MCF 10A (cell line): ENCODE measurements around the gene ABCG1. TPM values are rescaled to one million over a fixed set of nuclear protein-coding genes. Genes with fewer than 3 reads are reported as not detected.

ENCODE experiments used
- BruUV-seq: library from RNA; stranded (reverse); fragments of 400-500 nt; replicated peaks from 2 replicates; lab custom pipeline; 2021; lab: Mats Ljungman, UMichigan
- CTCF ChIA-PET: fragments of 300-600 bp; sonication (Branson Sonifier 250); formaldehyde crosslinking; extraction: SDS; loops from one replicate; lab custom pipeline; 2021; ENCODE audit warnings: antibody characterized with exemption, inconsistent platforms; lab: Yijun Ruan, JAX
- POLR2A ChIA-PET: fragments of 300-600, 350-650 bp; sonication (Branson Sonifier 250); formaldehyde crosslinking; extraction: SDS; loops from one replicate; lab custom pipeline; 2020; ENCODE audit warnings: antibody characterized with exemption, inconsistent platforms; lab: Yijun Ruan, JAX
- DNase-seq: peaks from one replicate; pipeline ENCODE4 v3.0.0-alpha.2; 2018; ENCODE audit not compliant: unreplicated experiment
- H3K27ac Mint-ChIP-seq: one replicate; pipeline ENCODE4 v1.8.0; 2022; ENCODE audit warnings: mild to moderate bottlenecking, low read depth, mixed read lengths; ENCODE audit not compliant: unreplicated experiment
- H3K27me3 Mint-ChIP-seq: one replicate; pipeline ENCODE4 v1.8.0; 2022; ENCODE audit warnings: mixed read lengths; ENCODE audit not compliant: insufficient read depth, unreplicated experiment
- H3K36me3 Mint-ChIP-seq: one replicate; pipeline ENCODE4 v1.8.0; 2022; ENCODE audit warnings: mild to moderate bottlenecking, moderate library complexity, mixed read lengths; ENCODE audit not compliant: insufficient read depth, unreplicated experiment
- H3K4me1 Mint-ChIP-seq: one replicate; pipeline ENCODE4 v1.8.0; 2022; ENCODE audit warnings: mixed read lengths; ENCODE audit not compliant: insufficient read depth, unreplicated experiment
- H3K4me3 Mint-ChIP-seq: one replicate; pipeline ENCODE4 v1.8.0; 2022; ENCODE audit warnings: mild to moderate bottlenecking, moderate library complexity, mixed read lengths; ENCODE audit not compliant: unreplicated experiment
- H3K9me3 Mint-ChIP-seq: one replicate; pipeline ENCODE4 v1.8.0; 2022; ENCODE audit warnings: mixed read lengths; ENCODE audit not compliant: unreplicated experiment
- CTCF ChIP-seq: fragments of 200-600 bp; IDR thresholded peaks from one replicate; pipeline ENCODE4 v1.8.0; 2022; ENCODE audit warnings: antibody characterized with exemption, mild to moderate bottlenecking; ENCODE audit not compliant: unreplicated experiment
- intact Hi-C: fragments of 100-400 bp; cut with micrococcal nuclease; formaldehyde crosslinking; loops from 2 replicates; pipeline ENCODE4 v1.14.1; 2022
- total RNA-seq: library from RNA; stranded (reverse); gene quantifications from 2 replicates; pipeline ENCODE4 v1.2.3, GENCODE V29; 2022

Gene ABCG1
- total RNA-seq, 1 experiment from 2014 or later, result 25.5 TPM

- ChIA-PET CTCF (interaction anchor here (0.6 kb wide), 1 partner anchor 319 kb away, joined by 3 read pairs; no protein-coding TSS in a partner anchor), POLR2A (interaction anchor here (0.6 to 4.1 kb wide), 4 partner anchors 24 to 52 kb away, joined by 3 to 20 read pairs (median 6); partner anchors contain the start of gene ABCG1)
- TF ChIP-seq CTCF, result no peak
- H3K4me1 Mint-ChIP-seq, result peaks cover 50% of the 10 kb centered on the region
- no peaks in the 10 kb centered on the region for H3K36me3 Mint-ChIP-seq
- DNase-seq, result peak; percentile 80
- intact Hi-C loops, result no loop called here
- H3K27ac Mint-ChIP-seq, result peak overlapping the region; percentile 75
- H3K9me3 Mint-ChIP-seq, result no peaks in the 10 kb centered on the region
- no peaks in the 10 kb centered on the region for H3K27me3 Mint-ChIP-seq
- H3K4me3 Mint-ChIP-seq, result no peak overlapping the region
- BruUV-seq, result no TSS peak
Measured at GRCh38 chr21:42195378-42196031, 23.4 kb upstream of the ABCG1 start.

DNA sequence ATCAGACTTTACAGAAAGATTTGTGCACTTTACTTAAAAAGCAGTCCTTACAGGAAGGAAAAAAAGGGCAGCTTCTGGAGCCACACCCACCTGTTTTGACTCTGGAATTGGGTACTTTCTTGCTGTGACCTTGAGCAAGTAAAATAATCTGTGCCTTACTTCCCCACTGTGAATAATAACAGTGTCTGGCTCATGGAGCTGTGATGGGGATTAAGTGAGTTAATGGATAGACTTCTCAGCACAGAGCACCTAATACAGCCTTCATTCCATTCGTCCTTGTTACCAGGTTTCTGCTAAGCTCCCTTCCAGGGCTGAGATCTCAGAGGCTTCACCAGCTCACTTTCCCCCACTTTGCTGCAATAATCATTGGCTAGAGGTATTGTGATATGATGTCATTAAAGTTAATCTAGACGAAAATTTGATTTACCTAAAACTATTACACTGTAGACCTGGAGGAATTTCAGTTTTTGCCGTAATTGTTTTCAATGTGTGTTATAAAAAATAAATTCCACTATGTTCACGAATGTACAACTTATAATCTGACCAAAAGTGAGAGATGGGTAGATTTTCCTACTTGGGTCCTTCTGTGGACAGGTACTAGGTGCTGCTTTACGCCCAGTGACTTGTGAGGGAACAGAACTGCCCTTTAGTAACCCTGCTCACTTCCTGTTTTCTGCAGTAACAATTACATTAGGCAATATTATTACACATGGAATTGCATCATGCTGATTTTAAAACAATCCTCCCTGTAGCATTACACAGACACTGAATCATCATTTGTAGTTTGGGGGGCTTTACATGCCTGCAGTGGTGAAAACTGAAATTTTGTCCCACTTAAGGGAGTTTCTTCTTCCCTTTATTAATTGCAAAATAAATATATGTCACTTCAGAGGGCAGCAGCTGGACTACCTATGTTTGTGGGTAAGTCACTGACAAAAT, 19.7 kb upstream of the ABCG1 start:
- ChIA-PET CTCF (interaction anchor here (1.4 to 1.5 kb wide), 2 partner anchors 35 kb away, joined by 3 read pairs; no protein-coding TSS in a partner anchor), POLR2A (interaction anchor here (0.6 to 6.0 kb wide), 14 partner anchors 9 to 1573 kb away, joined by 3 to 83 read pairs (median 3); partner anchors contain the start of genes ABCG1 and RSPH1)
- Mint-ChIP-seq H3K4me1 (peaks cover 41% of the 10 kb centered on the region), H3K9me3 (no peaks in the 10 kb centered on the region), H3K27ac (peak overlapping the region; percentile 43), H3K4me3 (no peak overlapping the region), H3K36me3 (no peaks in the 10 kb centered on the region), H3K27me3 (no peaks in the 10 kb centered on the region)
- BruUV-seq, result TSS peak; percentile 97
- TF ChIP-seq CTCF, result no peak
- peak; percentile 85 for DNase-seq
- intact Hi-C loops, result loop anchor here (2.0 kb wide), 2 partner anchors 28 to 30 kb away; no protein-coding TSS in a partner anchor

GRCh38 chr21:42199868-42200463, 19.0 kb upstream of the ABCG1 start:
- no peak for TF ChIP-seq CTCF
- Mint-ChIP-seq H3K4me1 (peaks cover 34% of the 10 kb centered on the region), H3K36me3 (no peaks in the 10 kb centered on the region), H3K27me3 (no peaks in the 10 kb centered on the region), H3K27ac (no peak overlapping the region), H3K4me3 (no peak overlapping the region), H3K9me3 (no peaks in the 10 kb centered on the region)
- ChIA-PET CTCF (interaction anchor here (0.6 to 1.4 kb wide), 3 partner anchors 36 to 75 kb away, joined by 3 read pairs; no protein-coding TSS in a partner anchor), POLR2A (interaction anchor here (0.6 to 6.0 kb wide), 6 partner anchors 14 to 296 kb away, joined by 3 to 83 read pairs (median 14); partner anchors contain the start of genes ABCG1 and RSPH1)
- intact Hi-C loops, result loop anchor here (2.0 kb wide), 2 partner anchors 29 kb away; no protein-coding TSS in a partner anchor
- TSS peak; percentile 65 for BruUV-seq
- DNase-seq, result peak; percentile 36
